H1 (cell line): ENCODE results near the gene OGFOD2. TPM values are rescaled to one million over a fixed set of nuclear protein-coding genes. Genes with fewer than 3 reads are reported as not detected.

Source experiments
- CTCF ChIA-PET: fragments of 300-600 bp; sonication (Branson Sonifier 250); formaldehyde crosslinking; loops from one replicate; lab custom pipeline; 2021; ENCODE audit not compliant: partially characterized antibody; lab: Charles Lee
- POLR2A ChIA-PET: fragments of 300-600 bp; sonication (Branson Sonifier 250); formaldehyde crosslinking; loops from one replicate; lab custom pipeline; 2021; ENCODE audit warnings: inconsistent platforms; ENCODE audit not compliant: partially characterized antibody; lab: Charles Lee
- DNase-seq, 2 experiments: peaks; one replicate each; pipeline versions ENCODE4 v3.0.0 to v3.0.0-alpha.2; 2010 to 2022; ENCODE audit warnings: low spot score in 2 of 2, low read depth in 1 of 2, mixed read lengths in 1 of 2
- FAIRE-seq: peaks from 2 replicates; lab custom pipeline; 2011; peaks lifted over from hg19 to GRCh38; lab: Jason Lieb, UNC
- H2AFZ ChIP-seq: 2 replicates; pipeline ENCODE4 v1.8.1; 2012; ENCODE audit warnings: low read length, inconsistent platforms
- H2AK5ac ChIP-seq: 2 replicates; pipeline ENCODE4 v1.6.1; 2013; ENCODE audit warnings: low read depth, low read length
- H2BK120ac ChIP-seq: replicated peaks from 2 replicates; pipeline ENCODE3; 2013; ENCODE audit warnings: low read depth, low read length, inconsistent platforms
- H2BK12ac ChIP-seq: 2 replicates; pipeline ENCODE4 v1.6.1; 2013; ENCODE audit warnings: low read depth, low read length
- H2BK15ac ChIP-seq: 2 replicates; pipeline ENCODE4 v1.6.1; 2013; ENCODE audit warnings: low read length
- H2BK20ac ChIP-seq: 2 replicates; pipeline ENCODE4 v1.6.1; 2013; ENCODE audit warnings: low read length
- H2BK5ac ChIP-seq: 2 replicates; pipeline ENCODE4 v1.6.1; 2013; ENCODE audit warnings: low read depth, low read length
- H3K14ac ChIP-seq: 2 replicates; pipeline ENCODE4 v1.6.1; 2013; ENCODE audit warnings: inconsistent platforms; ENCODE audit not compliant: insufficient read length
- H3K18ac ChIP-seq: 2 replicates; pipeline ENCODE4 v1.6.1; 2013; ENCODE audit warnings: low read length; ENCODE audit errors: extremely low read depth
- H3K23ac ChIP-seq: 2 replicates; pipeline ENCODE4 v1.6.1; 2013; ENCODE audit warnings: inconsistent platforms; ENCODE audit not compliant: insufficient read length
- H3K23me2 ChIP-seq: 2 replicates; pipeline ENCODE4 v1.6.1; 2013; ENCODE audit warnings: low read depth, low read length
- H3K27ac ChIP-seq: 2 replicates; pipeline ENCODE4 v1.6.1; 2011; ENCODE audit warnings: low read depth, low read length, inconsistent platforms
- H3K27me3 ChIP-seq, 4 experiments: replicated peaks in 1 of 4; 1 replicate in 1 of 4; 2 replicates in 3 of 4; pipeline versions ENCODE4 v1.6.1 to v1.8.1; 2011 to 2013; ENCODE audit warnings: low read length in 3 of 4, mild to moderate bottlenecking in 3 of 4, inconsistent platforms in 2 of 4, mixed read lengths in 2 of 4, moderate library complexity in 1 of 4; ENCODE audit not compliant: control insufficient read depth in 3 of 4, insufficient read depth in 3 of 4; ENCODE audit errors: extremely low read depth in 1 of 4
- H3K36me3 ChIP-seq, 4 experiments: 2 replicates each; pipeline versions ENCODE4 v1.6.1 to v1.8.1; 2011 to 2013; ENCODE audit warnings: mild to moderate bottlenecking in 4 of 4, low read length in 3 of 4, moderate library complexity in 2 of 4, control low read depth in 1 of 4, inconsistent platforms in 1 of 4; ENCODE audit not compliant: insufficient read depth in 4 of 4, control insufficient read depth in 2 of 4
- H3K4ac ChIP-seq: replicated peaks from 2 replicates; pipeline ENCODE3; 2013; ENCODE audit warnings: low read length, low read depth, mixed read lengths, inconsistent platforms; ENCODE audit not compliant: insufficient read length
- H3K4me1 ChIP-seq, 4 experiments: replicated peaks in 1 of 4; 1 replicate in 1 of 4; 2 replicates in 3 of 4; pipeline versions ENCODE4 v1.6.1 to v1.8.1; 2011 to 2013; ENCODE audit warnings: low read length in 3 of 4, inconsistent platforms in 2 of 4, mixed read lengths in 1 of 4; ENCODE audit not compliant: insufficient read depth in 4 of 4, control insufficient read depth in 3 of 4
- H3K4me2 ChIP-seq, 2 experiments: 2 replicates each; pipeline versions ENCODE4 v1.6.1 to v1.8.1; 2011 to 2013; ENCODE audit warnings: low read depth in 2 of 2, low read length in 2 of 2, control low read depth in 1 of 2, inconsistent platforms in 1 of 2, mild to moderate bottlenecking in 1 of 2; ENCODE audit not compliant: insufficient read depth in 1 of 2
- H3K4me3 ChIP-seq, 4 experiments: fragments of 200-600, 300-600 bp in 1 of 4; sonication (generic), shearing (Covaris generic), sonication (Bioruptor Twin) in 1 of 4; 2 replicates each; pipeline versions ENCODE4 v1.5.1 to v1.8.1; 2011 to 2016; ENCODE audit warnings: low read length in 4 of 4, low read depth in 3 of 4, control low read depth in 2 of 4, inconsistent platforms in 2 of 4, mild to moderate bottlenecking in 2 of 4, mixed read lengths in 1 of 4, moderate library complexity in 1 of 4; ENCODE audit not compliant: insufficient read depth in 2 of 4; ENCODE audit errors: extremely low read depth in 1 of 4
- H3K56ac ChIP-seq: replicated peaks from 2 replicates; pipeline ENCODE3; 2013; ENCODE audit warnings: low read depth, mild to moderate bottlenecking, mixed read lengths, low read length, inconsistent platforms; ENCODE audit not compliant: insufficient read length
- H3K79me1 ChIP-seq: 2 replicates; pipeline ENCODE4 v1.6.1; 2013; ENCODE audit warnings: low read depth, low read length, control low read depth
- H3K79me2 ChIP-seq, 2 experiments: 2 replicates each; pipeline versions ENCODE4 v1.6.1 to v1.8.1; 2012 to 2013; ENCODE audit warnings: low read length in 2 of 2, mild to moderate bottlenecking in 2 of 2, inconsistent platforms in 1 of 2; ENCODE audit not compliant: insufficient read depth in 2 of 2, control insufficient read depth in 1 of 2
- H3K9ac ChIP-seq, 4 experiments: replicated peaks in 1 of 4; 1 replicate in 1 of 4; 2 replicates in 3 of 4; pipeline versions ENCODE4 v1.6.1 to v1.8.1; 2011 to 2013; ENCODE audit warnings: low read depth in 3 of 4, low read length in 3 of 4, control low read depth in 2 of 4, mild to moderate bottlenecking in 2 of 4, moderate library complexity in 2 of 4, inconsistent platforms in 1 of 4; ENCODE audit errors: extremely low read depth in 1 of 4
- H3K9me3 ChIP-seq, 2 experiments: 2 replicates each; pipeline versions ENCODE4 v1.6.1 to v1.8.1; 2012 to 2013; ENCODE audit warnings: mild to moderate bottlenecking in 2 of 2, moderate library complexity in 2 of 2, control low read depth in 1 of 2, inconsistent platforms in 1 of 2, low read depth in 1 of 2, low read length in 1 of 2, mixed read lengths in 1 of 2; ENCODE audit not compliant: insufficient read depth in 2 of 2
- H4K20me1 ChIP-seq, 2 experiments: replicated peaks in 1 of 2; 2 replicates each; pipeline versions ENCODE3 to v1.8.1; 2011 to 2013; ENCODE audit warnings: inconsistent platforms in 2 of 2, low read length in 2 of 2, mild to moderate bottlenecking in 1 of 2; ENCODE audit not compliant: insufficient read depth in 2 of 2, control insufficient read depth in 1 of 2
- H4K5ac ChIP-seq: 2 replicates; pipeline ENCODE4 v1.6.1; 2013; ENCODE audit warnings: low read length, low read depth, mixed read lengths, inconsistent platforms; ENCODE audit not compliant: insufficient read length
- H4K8ac ChIP-seq: 2 replicates; pipeline ENCODE4 v1.8.0; 2013; ENCODE audit warnings: mild to moderate bottlenecking, moderate library complexity, low read length, inconsistent platforms; ENCODE audit not compliant: insufficient read depth; ENCODE audit errors: extremely low read depth
- H4K91ac ChIP-seq: replicated peaks from 2 replicates; pipeline ENCODE3; 2013; ENCODE audit warnings: low read length, mixed read lengths, inconsistent platforms; ENCODE audit not compliant: insufficient read length
- ASH2L ChIP-seq: fragments of 200-600, 300-600 bp; sonication (generic); IDR thresholded peaks from one replicate; pipeline ENCODE4 v1.7.1; 2017; ENCODE audit warnings: low read length
- CEBPB ChIP-seq: IDR thresholded peaks from 2 replicates; pipeline ENCODE4 v1.6.1; 2012; ENCODE audit warnings: low read depth, low read length
- EP300 ChIP-seq, 2 experiments: IDR thresholded peaks; 1 replicate in 1 of 2; 2 replicates in 1 of 2; pipeline ENCODE4 v1.6.1; 2011 to 2012; ENCODE audit warnings: low read depth in 2 of 2, low read length in 2 of 2, mild to moderate bottlenecking in 2 of 2, borderline replicate concordance in 1 of 2, inconsistent platforms in 1 of 2, moderate library complexity in 1 of 2
- HDAC2 ChIP-seq, 2 experiments: fragments of 300-600 bp in 1 of 2; sonication (generic) in 1 of 2; IDR thresholded peaks; 2 replicates each; pipeline ENCODE4 v1.6.1; 2011 to 2012; ENCODE audit warnings: low read depth in 2 of 2, low read length in 2 of 2, mild to moderate bottlenecking in 2 of 2, moderate library complexity in 2 of 2, borderline replicate concordance in 1 of 2, inconsistent platforms in 1 of 2
- JUN ChIP-seq: IDR thresholded peaks from 2 replicates; pipeline ENCODE4 v1.6.1; 2011; ENCODE audit warnings: low read depth, mild to moderate bottlenecking, improper control_type of control experiment, low read length
- JUND ChIP-seq: IDR thresholded peaks from 2 replicates; pipeline ENCODE4 v1.6.1; 2011; ENCODE audit warnings: mild to moderate bottlenecking, improper control_type of control experiment, low read length
- POU5F1 ChIP-seq: IDR thresholded peaks from 2 replicates; pipeline ENCODE4 v1.6.1; 2011; ENCODE audit warnings: low read depth, mild to moderate bottlenecking, low read length, moderate library complexity
- RAD21 ChIP-seq, 2 experiments: IDR thresholded peaks in 1 of 2; conservative IDR thresholded peaks in 1 of 2; 2 replicates each; pipeline ENCODE4 v1.6.1; 2011; ENCODE audit warnings: low read depth in 2 of 2, low read length in 2 of 2, improper control_type of control experiment in 1 of 2, inconsistent platforms in 1 of 2, mild to moderate bottlenecking in 1 of 2, moderate library complexity in 1 of 2
- SIN3A ChIP-seq, 2 experiments: IDR thresholded peaks in 1 of 2; conservative IDR thresholded peaks in 1 of 2; 2 replicates each; pipeline ENCODE4 v1.6.1; 2011 to 2012; ENCODE audit warnings: low read length in 2 of 2, improper control_type of control experiment in 1 of 2, low read depth in 1 of 2, mild to moderate bottlenecking in 1 of 2
- SP1 ChIP-seq: IDR thresholded peaks from 2 replicates; pipeline ENCODE4 v1.6.1; 2011; ENCODE audit warnings: low read depth, low read length
- SRF ChIP-seq: IDR thresholded peaks from 2 replicates; pipeline ENCODE4 v1.6.1; 2011; ENCODE audit warnings: mild to moderate bottlenecking, low read depth, low read length, moderate library complexity
- SUZ12 ChIP-seq: fragments of 200-600 bp; sonication (generic); IDR thresholded peaks from 2 replicates; pipeline ENCODE4 v1.6.1; 2012; ENCODE audit warnings: mild to moderate bottlenecking, inconsistent platforms, low read length, moderate library complexity, mixed read lengths
- TBP ChIP-seq: IDR thresholded peaks from 2 replicates; pipeline ENCODE4 v1.6.1; 2011; ENCODE audit warnings: low read depth, low read length, improper control_type of control experiment
- WGBS, 2 experiments: shearing (Covaris generic) in 1 of 2; methylation state at CpG; one replicate each; pipeline versions ENCODE4 v1.1.6 to v1.1.7; 2013 to 2015; ENCODE audit warnings: low lambda C conversion rate in 2 of 2, mixed read lengths in 2 of 2, inconsistent platforms in 1 of 2, low coverage in 1 of 2, missing lambda C conversion rate in 1 of 2; ENCODE audit not compliant: insufficient replicate concordance in 2 of 2, insufficient coverage in 1 of 2, insufficient read length in 1 of 2; ENCODE audit errors: extremely low coverage in 1 of 2, missing lambda C conversion rate in 1 of 2; 5-methylcytosine and 5-hydroxymethylcytosine counted together
- polyA plus RNA-seq, 7 experiments: library from polyadenylated mRNA; depleted of rRNA in 3 of 7; stranded (reverse) in 5 of 7; unstranded in 2 of 7; fragments of >200 nt in 5 of 7; fragments of 200-250 nt in 2 of 7; gene quantifications; 1 replicate in 5 of 7; 2 replicates in 1 of 7; 4 replicates in 1 of 7; pipeline versions ENCODE4 v1.2.1 to v1.2.3, GENCODE V29; 2011 to 2013; ENCODE audit warnings: missing spikeins in 2 of 7, mixed read lengths in 2 of 7
- total RNA-seq: library from RNA; stranded (reverse); fragmentation: NEBNext Ultra II Directional; extraction: Animal tissue kit (Norgen Biotek cat#: 25700); gene quantifications from 2 replicates; pipeline ENCODE4 v1.2.1, GENCODE V29; 2021

Gene OGFOD2
- total and polyA plus RNA-seq, 2 of the 8 experiments (the other 6 are each of a cell fraction or from before 2014, with no cell fraction given) = 17.3 to 20.3 TPM

DNA sequence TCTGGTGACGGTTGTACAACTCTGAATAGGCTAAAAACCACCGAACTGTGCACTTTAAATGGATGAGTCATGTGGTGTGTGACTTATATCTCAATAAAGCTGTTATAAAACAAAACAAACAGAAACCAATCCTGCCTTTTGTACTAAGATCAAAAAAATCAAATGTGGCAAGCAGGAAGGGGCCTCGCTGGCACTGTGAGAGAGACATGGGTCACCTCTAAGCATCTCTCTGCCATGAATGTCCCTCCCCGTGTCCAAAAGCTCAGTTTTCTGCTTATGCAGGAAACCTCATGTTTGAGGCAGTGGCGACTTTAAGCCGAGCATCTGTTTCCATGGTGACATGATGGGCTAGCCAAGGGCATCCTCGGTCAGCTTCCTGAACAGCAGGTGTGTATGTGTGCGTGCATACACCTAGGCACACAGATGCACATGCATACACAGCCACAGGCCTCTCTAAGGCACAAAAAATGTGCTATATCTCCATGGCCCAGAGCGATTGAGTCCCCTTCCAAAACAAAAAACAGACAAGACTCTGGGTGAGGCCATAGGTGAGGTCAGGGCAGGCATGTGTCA lies 49.9 kb downstream of the OGFOD2 start:
- no peak overlapping the region for H3K9ac ChIP-seq
- H4K5ac ChIP-seq = no peak overlapping the region
- DNase-seq (no peak), FAIRE-seq (no peak)
- no peaks in the 10 kb centered on the region for H3K9me3 ChIP-seq
- H2AFZ ChIP-seq = no peak overlapping the region
- no peak overlapping the region for H2AK5ac ChIP-seq
- 86% methylated on average over 9 of the region's 9 CpGs; no CpG with 5 or more reads in 1 of the 2 experiments for WGBS, 2 experiments
- H2BK15ac ChIP-seq = no peak overlapping the region
- no peak overlapping the region for H2BK120ac ChIP-seq
- H4K20me1 ChIP-seq = peaks cover 0 to 3% of the 10 kb centered on the region in 2 experiments
- no peak overlapping the region for H3K27ac ChIP-seq
- H3K14ac ChIP-seq = no peak overlapping the region
- H3K4me2 ChIP-seq = no peak overlapping the region
- ChIA-PET POLR2A (interaction anchor here (1.5 kb wide), 1 partner anchor 12 kb away, joined by 3 read pairs; no protein-coding TSS in a partner anchor), CTCF (interaction anchor here (1.0 to 2.0 kb wide), 3 partner anchors 18 to 213 kb away, joined by 3 to 6 read pairs (median 4); no protein-coding TSS in a partner anchor)
- H3K27me3 ChIP-seq = no peaks in the 10 kb centered on the region
- H3K23me2 ChIP-seq = no peaks in the 10 kb centered on the region
- H2BK20ac ChIP-seq = no peak overlapping the region
- H3K4ac ChIP-seq = no peak overlapping the region
- H4K8ac ChIP-seq = no peak overlapping the region
- no peak overlapping the region for H2BK5ac ChIP-seq
- peaks cover 0 to 7% (median 1%) of the 10 kb centered on the region in 4 experiments; a peak in 2 of 7 replicates for H3K4me1 ChIP-seq
- H2BK12ac ChIP-seq = no peak overlapping the region
- H3K56ac ChIP-seq = no peak overlapping the region
- H4K91ac ChIP-seq = no peak overlapping the region
- H3K18ac ChIP-seq = no peak overlapping the region
- no peak overlapping the region for H3K23ac ChIP-seq
- H3K4me3 ChIP-seq = no peak overlapping the region
- no peaks in the 10 kb centered on the region for H3K79me2 ChIP-seq
- no peaks in the 10 kb centered on the region for H3K36me3 ChIP-seq
- no peaks in the 10 kb centered on the region for H3K79me1 ChIP-seq
- TF ChIP-seq SUZ12 = no peak
- no peak for TF ChIP-seq JUND
- no peak for TF ChIP-seq TBP
- TF ChIP-seq HDAC2 (IDR thresholded peaks at IDR 0.05; ENCODE audit: borderline replicate concordance in 1 of 2, low read depth in 2 of 2, low read length in 2 of 2) = no peak
- TF ChIP-seq ASH2L = no peak
- no peak for TF ChIP-seq SP1
- TF ChIP-seq SIN3A (conservative IDR thresholded peaks at IDR 0.05 in 1 of 2, IDR thresholded peaks at IDR 0.05 in 1 of 2; ENCODE audit: low read depth in 1 of 2, low read length in 2 of 2) = no peak
- TF ChIP-seq EP300 (IDR thresholded peaks at IDR 0.05; ENCODE audit: borderline replicate concordance in 1 of 2, low read depth in 2 of 2, low read length in 2 of 2) = no peak
- no peak for TF ChIP-seq CEBPB
- no peak for TF ChIP-seq JUN
- TF ChIP-seq SRF = no peak
- no peak for TF ChIP-seq POU5F1
- TF ChIP-seq RAD21 (IDR thresholded peaks at IDR 0.05 in 1 of 2, conservative IDR thresholded peaks at IDR 0.05 in 1 of 2; ENCODE audit: low read depth in 2 of 2, low read length in 2 of 2) = no peak
